ENCODE measurements around the gene GPR150.

GPR150 gene

DNA sequence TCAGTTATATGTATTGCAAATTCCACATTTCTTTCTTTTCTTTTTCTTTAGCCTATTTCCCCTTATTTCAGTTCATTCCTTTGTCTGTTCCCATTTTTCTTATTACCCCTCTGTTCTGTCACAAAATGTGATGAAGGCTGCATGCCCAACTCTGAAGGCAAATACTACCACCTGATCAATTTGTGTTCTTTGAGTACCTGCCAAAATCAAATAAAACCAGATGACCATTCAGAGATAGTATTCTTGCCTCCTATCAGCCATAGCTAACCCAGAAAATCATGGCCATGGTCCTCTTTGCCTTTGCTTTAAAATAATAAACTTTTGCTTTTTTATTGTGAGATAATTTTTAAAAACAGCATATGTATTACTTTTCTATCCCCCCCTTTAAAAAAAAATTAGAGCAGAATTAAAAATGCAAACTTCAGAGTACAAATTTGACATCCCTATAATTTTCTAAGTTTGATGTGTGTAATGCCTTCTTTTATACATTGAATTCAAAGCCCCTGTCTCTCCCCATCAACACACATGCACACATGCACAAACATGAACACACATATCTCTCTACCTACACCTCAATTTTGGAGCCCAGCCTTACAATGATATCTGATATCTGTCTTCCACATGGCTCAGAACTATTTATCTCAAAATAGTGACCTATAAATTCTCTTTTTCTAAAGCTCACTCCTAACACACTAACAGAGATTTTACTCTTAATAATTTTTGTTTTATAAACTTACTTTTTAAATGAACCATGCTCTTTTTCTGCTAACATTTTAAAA lies 30.1 kb downstream of the GPR150 start:
- no peak for DNase-seq

DNA sequence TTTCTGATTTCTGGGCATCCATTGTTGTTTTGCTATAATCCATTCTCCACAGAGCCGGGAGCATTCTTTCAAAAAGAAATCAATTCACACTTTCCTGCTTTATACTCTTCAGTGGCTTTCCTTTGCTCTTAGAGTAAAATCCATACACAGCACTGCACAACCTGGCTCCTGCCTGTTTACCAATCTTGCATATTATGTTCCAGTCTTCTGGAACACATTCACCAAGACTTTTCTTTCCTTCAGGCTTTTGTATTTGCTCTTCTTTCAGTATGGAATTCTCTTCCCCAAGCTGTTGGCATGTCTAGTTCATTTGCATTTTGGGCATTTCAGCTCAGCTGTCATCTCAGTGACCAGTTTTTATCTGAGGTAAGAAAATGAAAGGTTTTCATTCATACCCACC lies 33.0 kb downstream of the GPR150 start:
- DNase-seq, result no peak

DNA sequence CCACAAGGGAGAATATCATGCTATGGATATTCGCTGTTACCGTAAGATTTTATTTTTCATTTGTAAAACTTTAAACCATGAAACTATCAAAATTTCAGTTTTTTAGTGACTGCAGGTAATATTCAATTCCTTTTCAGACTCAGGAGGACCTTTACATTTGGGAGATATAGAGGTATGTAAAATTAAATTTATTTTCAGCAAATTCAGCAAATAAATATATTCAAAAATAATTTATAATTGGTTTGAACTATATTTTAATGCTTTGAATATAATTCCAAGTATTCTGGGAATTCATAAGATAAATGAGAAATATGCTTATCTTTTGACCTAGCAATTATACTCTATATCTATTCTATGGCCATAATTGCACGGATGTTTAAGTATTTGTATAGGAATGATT lies 34.3 kb downstream of the GPR150 start:
- no peak for DNase-seq

DNA sequence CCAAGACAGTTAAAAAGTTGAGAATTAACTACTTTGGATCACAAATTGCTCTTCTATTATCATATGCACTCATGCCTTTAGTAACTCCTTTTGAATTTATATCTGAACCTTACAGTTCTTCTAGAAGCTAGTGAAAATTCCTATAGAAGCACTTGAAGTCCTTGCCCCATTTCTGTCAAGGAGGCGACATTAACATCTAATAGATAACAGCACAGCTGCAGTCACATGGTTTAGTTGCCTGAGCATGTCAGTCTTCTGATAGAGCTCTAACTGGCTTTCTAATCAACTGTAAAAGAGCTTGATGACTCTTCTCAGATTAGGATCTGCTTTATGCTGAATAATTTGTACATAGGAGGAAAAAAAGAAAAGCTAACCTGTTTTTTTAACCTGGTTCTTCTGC lies 35.7 kb downstream of the GPR150 start:
- no peak for DNase-seq

DNA sequence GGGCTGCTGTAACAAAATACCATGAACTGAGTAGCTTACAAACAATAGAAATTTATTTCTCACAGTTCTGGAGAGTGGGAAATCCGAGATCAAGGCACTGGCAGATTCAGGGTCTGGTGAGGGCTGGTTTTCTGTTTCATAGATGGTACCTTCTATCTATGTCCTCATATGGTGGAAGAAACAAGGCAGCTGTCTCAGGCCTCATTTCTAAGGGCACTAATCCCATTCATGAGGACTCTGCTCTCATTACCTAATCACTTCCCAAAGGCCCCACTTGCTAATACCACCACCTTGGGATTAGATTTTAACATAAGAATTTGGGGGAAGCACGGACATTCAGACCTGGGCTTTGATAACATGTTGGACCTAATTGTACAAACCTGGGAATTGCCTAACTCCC lies 40.2 kb downstream of the GPR150 start:
- no peak for DNase-seq

DNA sequence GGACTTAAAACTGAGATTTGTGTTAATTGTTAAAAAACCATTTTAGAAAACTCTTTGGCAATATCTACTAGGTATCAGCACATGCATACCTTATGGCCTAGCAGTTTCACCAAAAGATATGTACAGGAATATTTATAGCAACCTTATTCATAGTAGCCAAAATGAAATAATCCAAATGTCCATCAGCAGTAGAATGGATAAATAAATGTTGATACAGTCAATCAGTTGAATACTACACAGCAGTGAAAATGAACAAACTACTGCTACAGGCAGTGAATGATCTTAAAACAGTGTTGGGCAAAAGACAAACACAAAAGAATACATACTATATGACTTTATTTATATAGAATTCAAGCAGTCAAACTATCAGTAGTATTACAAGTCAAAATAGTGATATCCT lies 43.1 kb downstream of the GPR150 start:
- DNase-seq, result no peak

DNA sequence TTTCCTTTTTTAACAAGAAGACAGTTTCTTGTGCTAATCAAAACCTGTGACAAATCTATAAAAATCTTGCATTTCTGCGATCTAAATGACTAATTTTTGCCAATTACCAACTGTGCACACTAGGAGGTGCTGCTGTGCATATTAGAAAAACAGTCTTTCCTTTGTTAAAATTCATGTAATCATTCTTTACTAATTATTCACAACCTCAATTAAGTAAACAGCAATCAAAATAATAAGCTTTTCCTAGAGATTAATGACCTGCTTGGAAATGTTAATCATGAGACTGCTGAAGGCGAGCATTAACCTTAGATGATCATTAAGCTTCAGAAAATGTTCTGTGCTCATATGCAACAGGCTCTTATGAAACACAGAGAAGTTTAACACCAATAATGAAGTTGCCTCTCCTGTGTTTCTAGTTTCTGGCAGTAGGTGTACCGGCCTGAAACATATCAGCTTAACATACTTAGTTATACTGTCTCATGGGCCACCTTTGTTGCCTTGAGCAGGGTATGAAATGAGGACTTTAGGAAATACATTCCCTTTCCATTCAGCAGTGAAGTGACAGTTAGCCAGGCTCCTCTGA lies 44.4 kb downstream of the GPR150 start:
- DNase-seq, result peak in 5 of 51 donors; percentile 6 to 77 (median 30)

DNA sequence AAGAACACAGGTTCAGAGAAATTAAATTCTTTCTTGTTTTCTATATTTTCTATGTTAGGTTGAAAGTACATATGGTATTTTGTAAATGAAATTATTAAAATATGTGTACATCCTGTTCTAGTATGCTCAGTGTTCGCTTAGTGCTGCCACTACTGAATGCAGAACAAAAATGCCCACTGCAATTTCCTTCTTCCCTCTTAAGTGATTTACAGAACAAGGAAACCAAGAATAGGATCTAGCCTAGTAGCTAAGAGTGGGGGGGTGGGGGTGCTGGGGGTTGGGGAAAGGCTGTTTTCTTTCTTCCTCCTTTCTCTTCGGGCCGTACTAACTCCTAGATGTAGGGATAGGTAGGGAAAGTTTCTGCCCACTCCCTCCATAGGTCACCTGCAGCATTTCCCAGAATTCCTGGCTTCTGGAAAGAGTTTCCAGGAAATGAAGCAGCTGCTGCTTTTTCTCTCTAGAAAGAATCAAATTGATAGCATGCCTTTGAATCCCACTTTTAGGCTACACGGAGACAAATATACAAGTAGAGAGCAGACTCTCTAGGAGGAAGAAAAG lies 47.3 kb downstream of the GPR150 start:
- DNase-seq, result no peak

DNA sequence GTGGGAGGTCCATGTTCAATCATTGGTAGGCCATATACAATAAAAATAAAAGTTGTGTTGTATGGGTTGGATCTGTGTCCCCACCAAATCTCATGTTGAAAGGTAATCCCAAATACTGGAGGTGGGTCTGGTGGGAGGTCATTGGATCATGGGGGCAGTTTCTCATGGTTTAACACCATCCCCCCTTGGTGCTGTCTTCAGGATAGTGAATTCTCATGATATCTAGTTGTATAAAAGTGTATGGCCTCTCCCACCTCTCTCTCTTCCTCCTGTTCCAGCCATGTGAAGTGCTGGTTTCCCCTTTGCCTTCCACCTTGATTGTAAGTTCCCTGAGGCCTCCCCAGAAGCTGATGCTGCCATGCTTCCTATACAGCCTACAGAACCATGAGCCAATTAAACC lies 47.8 kb downstream of the GPR150 start:
- no peak for DNase-seq

DNA sequence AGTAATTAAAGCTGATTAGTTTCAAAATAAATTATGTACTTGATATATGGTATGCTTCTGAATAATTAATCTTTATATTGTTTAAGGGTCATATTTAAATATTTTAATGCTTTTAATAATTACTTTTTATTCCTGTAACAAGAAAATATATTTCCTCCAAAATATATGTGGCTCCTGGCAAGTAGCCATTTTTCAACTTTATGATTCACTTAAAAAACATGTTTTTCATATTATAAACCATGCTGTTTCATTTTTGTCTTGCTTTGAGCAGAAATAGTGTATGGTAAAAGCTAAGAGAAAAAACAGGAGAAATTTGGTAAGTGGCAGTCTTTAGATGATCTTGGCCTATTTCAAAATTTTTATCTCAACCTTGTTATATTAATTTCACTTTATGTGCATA lies 48.3 kb downstream of the GPR150 start:
- no peak for DNase-seq

DNA sequence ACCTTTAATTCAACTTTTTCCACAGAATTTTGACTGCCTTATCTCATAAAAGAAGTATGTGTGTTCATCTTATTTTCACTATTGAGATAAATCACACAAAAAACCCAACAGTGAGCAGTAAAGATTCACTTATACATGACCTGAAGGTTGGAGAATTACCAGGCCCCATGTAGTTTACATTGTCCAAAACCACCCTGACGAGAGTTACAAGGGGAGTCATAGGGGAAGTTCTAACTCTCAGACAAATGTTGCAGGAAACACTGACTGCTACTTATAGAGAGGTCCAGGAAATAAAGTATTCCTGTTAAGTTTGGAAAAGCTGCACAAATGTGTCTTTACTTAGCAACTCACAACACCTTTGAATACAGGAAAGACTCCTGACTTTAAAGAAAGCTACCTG lies 48.8 kb downstream of the GPR150 start:
- no peak for DNase-seq

DNA sequence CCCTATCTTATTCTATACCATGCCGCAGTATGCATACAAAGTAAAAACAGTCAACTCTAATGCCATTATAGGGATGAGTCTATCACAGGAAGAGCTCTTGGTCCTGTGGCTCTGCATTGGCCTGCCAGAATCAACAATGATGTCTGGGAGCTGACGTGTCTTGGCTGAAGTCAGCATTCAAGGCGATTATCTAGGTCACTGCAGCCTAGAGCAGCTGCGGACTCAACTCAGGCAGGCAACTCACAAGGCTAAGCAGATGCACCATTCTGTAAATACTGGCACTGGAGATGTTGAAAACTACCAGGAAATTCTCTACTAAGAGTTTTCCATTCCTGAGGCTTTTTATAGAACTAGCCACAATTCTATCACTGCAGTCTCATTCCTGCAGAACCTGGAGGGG lies 49.7 kb downstream of the GPR150 start:
- DNase-seq, result peak in 25 of 51 donors; percentile 1 to 57 (median 14)

DNA sequence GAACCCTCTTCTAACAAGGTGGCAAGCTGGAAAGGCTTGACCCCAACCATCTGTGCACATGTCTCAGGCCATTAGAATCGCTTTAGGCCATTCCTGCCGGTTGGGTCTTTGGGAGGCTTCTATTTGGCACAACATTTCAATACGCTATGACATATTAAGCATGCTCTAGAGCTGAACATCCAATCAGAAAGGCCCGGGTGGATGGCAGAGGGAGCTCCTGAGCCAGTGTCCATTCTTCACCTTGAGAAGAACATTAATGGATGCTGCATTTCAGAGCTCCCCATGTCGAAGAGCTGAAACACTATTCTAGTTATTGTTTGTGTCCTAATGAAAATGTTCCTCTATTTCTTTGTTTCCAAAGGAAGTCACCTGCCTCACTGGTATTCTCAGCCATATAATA lies 50.1 kb downstream of the GPR150 start:
- no peak for DNase-seq

DNA sequence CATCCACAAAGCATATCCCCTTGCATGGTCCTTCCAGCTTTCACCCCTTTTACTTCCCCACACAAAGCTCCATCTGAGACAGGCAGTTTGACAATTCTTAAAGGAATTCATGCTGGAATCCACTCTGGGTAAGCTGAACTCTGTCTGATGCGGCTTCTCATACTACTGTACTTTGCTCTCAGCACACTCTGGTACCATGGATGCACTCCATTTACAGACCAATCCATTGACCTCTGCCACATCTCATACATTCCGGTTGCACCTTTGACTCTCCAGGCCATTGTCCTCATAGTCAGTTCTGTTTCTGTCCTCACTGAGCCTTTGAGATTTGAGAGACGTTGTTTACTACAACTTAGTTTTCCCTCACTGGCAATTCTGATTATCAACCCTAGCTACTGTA lies 50.7 kb downstream of the GPR150 start:
- no peak for DNase-seq
